Colonic mucosa (tissue), 4 donors: Measurements from ENCODE around the gene SLC45A1. TPM values are rescaled to one million over a fixed set of nuclear protein-coding genes. Genes with fewer than 3 reads are reported as not detected.

ENCODE experiments used
- DNase-seq: peaks from one replicate; pipeline ENCODE4 v3.0.0-alpha.2; 2020
- H3K27ac ChIP-seq: fragments of 200-600 bp; one replicate; pipeline ENCODE4 v1.8.0; 2021
- H3K27me3 ChIP-seq: fragments of 200-600 bp; one replicate; pipeline ENCODE4 v1.8.0; 2021
- H3K36me3 ChIP-seq: fragments of 200-600 bp; one replicate; pipeline ENCODE4 v1.8.0; 2021
- H3K4me1 ChIP-seq: fragments of 200-600 bp; one replicate; pipeline ENCODE4 v1.8.0; 2021; ENCODE audit warnings: mild to moderate bottlenecking
- H3K4me3 ChIP-seq: fragments of 200-600 bp; one replicate; pipeline ENCODE4 v1.8.0; 2021
- H3K9ac ChIP-seq, 2 donors: one replicate each; pipeline ENCODE4 v1.7.0; 2013; ENCODE audit warnings: control low read depth in 2 of 2, low read depth in 2 of 2, low read length in 2 of 2
- H3K9me3 ChIP-seq: fragments of 200-600 bp; one replicate; pipeline ENCODE4 v1.8.0; 2021
- CTCF ChIP-seq: fragments of 200-600 bp; IDR thresholded peaks from one replicate; pipeline ENCODE4 v1.8.0; 2022; ENCODE audit warnings: antibody characterized with exemption, mild to moderate bottlenecking
- intact Hi-C: fragments of 100-400 bp; cut with DNase I; formaldehyde crosslinking; loops from one replicate; pipeline ENCODE4 v1.14.1; 2022
- total RNA-seq, 2 donors: library from RNA; stranded (reverse); fragmentation: NEBNext Ultra II Directional in 1 of 2; extraction: Animal tissue kit (Norgen Biotek cat#: 25700) in 1 of 2; gene quantifications; one replicate each; pipeline ENCODE4 v1.2.1, GENCODE V29; 2021
- donor health status: healthy.
- donor health status: DM: no; HTN: no; CAD: no.
- donor health status: DM: no; HTN: no; CAD: no.

SLC45A1 gene
- total RNA-seq, 2 donors from 2014 or later: 0.27 to 0.42 TPM

- no peaks in the 10 kb centered on the region for H3K9me3 ChIP-seq
- TF ChIP-seq CTCF: no peak
- H3K27ac ChIP-seq: no peak overlapping the region
- DNase-seq: no peak
- H3K9ac ChIP-seq: no peak overlapping the region
- no peaks in the 10 kb centered on the region for H3K4me1 ChIP-seq
- H3K27me3 ChIP-seq: no peaks in the 10 kb centered on the region
- H3K4me3 ChIP-seq: no peak overlapping the region
- H3K36me3 ChIP-seq: peaks cover 32% of the 10 kb centered on the region
- intact Hi-C loops: no loop called here
These were observed 46.9 kb downstream of the SLC45A1 start for GRCh38 chr1:8364528-8365442.

GRCh38 chr1:8365661-8366362 is 47.9 kb downstream of the SLC45A1 start:
- intact Hi-C loops: no loop called here
- H3K9me3 ChIP-seq: no peaks in the 10 kb centered on the region
- H3K36me3 ChIP-seq: peaks cover 29% of the 10 kb centered on the region
- H3K4me3 ChIP-seq: no peak overlapping the region
- no peak overlapping the region for H3K27ac ChIP-seq
- TF ChIP-seq CTCF: no peak
- H3K4me1 ChIP-seq: no peaks in the 10 kb centered on the region
- no peaks in the 10 kb centered on the region for H3K27me3 ChIP-seq
- no peak for DNase-seq
- no peak overlapping the region for H3K9ac ChIP-seq

GRCh38 chr1:8367571-8368194 is 49.8 kb downstream of the SLC45A1 start:
- no peak for DNase-seq
- intact Hi-C loops: no loop called here
- no peaks in the 10 kb centered on the region for H3K4me1 ChIP-seq
- H3K36me3 ChIP-seq: peaks cover 11% of the 10 kb centered on the region
- no peaks in the 10 kb centered on the region for H3K27me3 ChIP-seq
- no peak overlapping the region for H3K4me3 ChIP-seq
- H3K9me3 ChIP-seq: no peaks in the 10 kb centered on the region
- TF ChIP-seq CTCF: no peak
- H3K9ac ChIP-seq: no peak overlapping the region
- no peak overlapping the region for H3K27ac ChIP-seq

- Histone ChIP-seq H3K4me3 (no peak overlapping the region), H3K36me3 (peaks cover 9% of the 10 kb centered on the region), H3K4me1 (no peaks in the 10 kb centered on the region), H3K9me3 (no peaks in the 10 kb centered on the region), H3K9ac (no peak overlapping the region), H3K27me3 (no peaks in the 10 kb centered on the region), H3K27ac (no peak overlapping the region)
- DNase-seq: no peak
- no peak for TF ChIP-seq CTCF
- intact Hi-C loops: no loop called here
These were observed 51.2 kb downstream of the SLC45A1 start for GRCh38 chr1:8368956-8369639.
